Daoy (cell line): ENCODE results near the gene SCUBE2. TPM values are rescaled to one million over a fixed set of nuclear protein-coding genes. Genes with fewer than 3 reads are reported as not detected.
A peak's percentile ranks its signal among the peaks of the same experiment; 100 is the strongest.
"Not testable (repeated sequence)": the region's sequence is repeated elsewhere in the genome, so short reads cannot be mapped to it uniquely, and the experiment has no call there.

Experiments
- DNase-seq: peaks from one replicate; pipeline ENCODE4 v3.0.0-alpha.2; 2015; ENCODE audit warnings: low read depth
- total RNA-seq: library from RNA; depleted of rRNA; stranded (reverse); fragments of >200 nt; shearing (Covaris generic); gene quantifications from 2 replicates; pipeline ENCODE4 v1.2.3, GENCODE V29; 2014

The SCUBE2 gene
- total RNA-seq, 1 experiment from 2014 or later: 0.51 TPM

DNA sequence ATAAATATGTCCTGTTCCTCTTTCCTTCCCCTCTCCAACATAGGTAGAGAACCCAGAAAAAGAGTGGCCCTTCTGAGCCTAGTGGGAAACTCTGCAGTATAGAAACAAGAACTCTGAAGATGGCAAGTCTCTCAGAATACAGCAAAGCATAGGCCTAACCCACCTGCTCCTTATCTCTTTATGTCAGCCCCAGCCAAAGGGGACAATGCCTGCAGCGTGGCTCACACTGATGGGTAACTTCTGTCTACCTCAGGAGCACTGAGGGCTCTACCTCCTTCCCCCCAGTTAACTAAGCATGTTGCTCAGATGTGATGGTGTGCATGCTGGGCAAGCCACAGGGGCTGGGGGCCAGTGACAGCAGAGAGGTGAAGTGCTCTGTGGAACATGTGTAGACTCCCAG lies 82.7 kb downstream of the SCUBE2 start:
- DNase-seq: no peak

DNA sequence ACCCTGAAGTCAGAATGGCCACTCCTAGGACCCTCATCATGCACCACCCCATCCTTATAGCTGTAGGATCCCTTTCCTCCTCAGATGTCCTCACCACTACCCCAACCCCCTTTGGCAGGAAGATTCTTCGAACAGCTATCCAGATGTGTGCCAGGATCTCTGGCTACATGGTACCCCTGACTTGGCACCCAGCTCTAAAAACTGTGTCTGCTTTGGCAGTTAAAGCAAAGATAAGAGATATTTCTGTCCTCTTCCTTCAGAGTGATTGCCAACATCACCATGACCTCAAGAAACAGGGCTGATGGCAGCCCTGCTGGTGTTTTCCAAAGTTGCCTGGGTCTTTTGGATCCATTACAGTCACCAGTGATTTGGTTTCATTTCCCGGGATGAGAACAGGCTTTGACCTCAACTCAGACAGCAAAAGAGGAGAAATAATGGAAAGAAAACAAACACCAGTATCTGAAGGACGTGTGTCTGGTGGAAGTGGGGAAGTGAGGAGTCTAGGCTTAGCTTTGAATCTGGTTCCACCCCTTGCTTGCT lies 83.3 kb downstream of the SCUBE2 start:
- no peak for DNase-seq

GRCh38 chr11:9005087-9005486 lies 86.3 kb downstream of the SCUBE2 start:
- no peak for DNase-seq

GRCh38 chr11:9004183-9004926 lies 87.0 kb downstream of the SCUBE2 start:
- DNase-seq: peak; percentile 16

GRCh38 chr11:9003573-9004182 lies 87.7 kb downstream of the SCUBE2 start, which contains the start of gene NRIP3:
Gene NRIP3, minus strand, starts transcription at chr11:9004001. Its CDS starts 66 bp downstream, at chr11:9003935.
- peak; percentile 82 for DNase-seq

GRCh38 chr11:9002920-9003572 lies 88.4 kb downstream of the SCUBE2 start:
- DNase-seq: peak; percentile 40

GRCh38 chr11:9001736-9002135 lies 89.7 kb downstream of the SCUBE2 start:
- DNase-seq: peak; percentile 88

DNA sequence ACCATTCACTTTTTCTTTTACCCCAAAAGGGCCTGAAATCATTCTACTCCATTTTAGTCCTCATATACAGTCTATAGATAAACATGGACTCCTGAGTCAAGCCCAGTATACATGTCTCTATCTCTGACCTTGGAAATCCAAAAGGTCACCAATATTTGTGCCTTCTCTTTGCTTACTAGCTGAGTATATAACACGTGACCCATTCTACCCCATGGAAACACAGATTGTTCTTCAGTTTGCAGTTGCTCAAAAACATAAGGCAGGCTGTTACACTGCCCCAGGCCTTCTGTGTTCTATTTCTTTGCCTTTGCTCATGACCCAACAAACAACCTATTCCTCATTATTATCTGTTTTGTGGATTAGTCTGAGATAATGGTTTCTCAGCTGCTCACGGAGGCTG lies 93.4 kb downstream of the SCUBE2 start:
- no peak for DNase-seq

- no peak for DNase-seq
Observed at GRCh38 chr11:8997451-8997850, 93.9 kb downstream of the SCUBE2 start.

DNA sequence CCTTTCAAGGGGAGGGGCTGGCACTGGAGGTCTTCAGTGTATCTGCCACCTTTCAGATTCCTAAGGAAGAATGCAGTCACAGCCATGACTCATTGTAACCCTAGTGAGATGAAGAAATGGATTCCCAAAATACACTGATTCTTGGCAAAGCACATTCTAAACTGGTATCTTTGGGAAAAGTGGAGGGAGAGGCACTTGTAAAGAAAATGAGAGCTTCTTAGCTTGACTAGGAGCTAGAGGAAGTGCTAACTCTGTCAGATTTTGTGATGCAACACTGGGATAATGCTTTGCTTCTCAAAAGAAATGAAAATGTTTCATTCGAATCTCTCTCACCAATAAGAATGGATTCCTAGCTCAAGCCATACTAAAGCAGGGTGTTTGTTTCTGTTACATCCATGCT lies 101.9 kb downstream of the SCUBE2 start:
- peak; percentile 10 for DNase-seq

GRCh38 chr11:8988329-8989234 lies 102.8 kb downstream of the SCUBE2 start:
- peak; percentile 26 for DNase-seq

DNA sequence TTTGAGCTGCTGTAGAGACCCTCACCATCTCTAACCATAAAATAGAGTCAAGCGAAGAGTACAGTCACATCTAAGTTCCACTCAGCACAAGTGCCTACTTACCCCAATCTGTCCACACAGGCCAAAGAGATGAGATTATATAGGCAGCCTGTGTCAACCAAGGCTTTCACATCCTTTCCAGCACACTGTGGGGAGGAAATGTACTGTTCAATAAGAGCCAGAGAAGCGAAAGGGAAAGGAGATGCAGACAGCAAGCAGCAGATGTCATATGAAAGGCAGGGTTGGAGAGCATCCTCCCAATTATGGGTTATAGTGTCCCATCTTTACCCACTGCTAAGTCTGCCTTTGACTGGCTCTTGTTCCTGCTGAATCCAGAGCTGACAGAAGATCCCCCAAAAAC lies 104.0 kb downstream of the SCUBE2 start:
- no peak for DNase-seq

DNA sequence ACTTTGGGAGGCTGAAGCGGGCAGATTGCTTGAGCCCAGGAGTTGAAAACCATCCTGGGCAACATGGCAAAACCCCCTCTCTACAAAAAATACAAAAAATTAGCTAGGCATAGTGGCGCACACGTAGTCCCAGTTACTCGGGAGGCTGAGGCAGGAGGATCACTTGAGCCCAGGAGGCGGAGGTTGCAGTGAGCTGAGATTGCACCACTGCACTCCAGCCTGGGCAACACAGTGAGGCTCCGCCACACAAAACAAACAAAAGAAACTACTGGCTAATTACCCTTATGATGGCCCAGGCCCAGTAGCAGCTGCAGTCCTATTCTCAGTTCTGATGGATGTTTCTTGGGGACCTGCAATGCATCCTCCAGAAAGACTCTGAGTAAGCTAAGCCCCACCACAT lies 104.6 kb downstream of the SCUBE2 start:
- not testable (repeated sequence) for DNase-seq

GRCh38 chr11:8985462-8985861 lies 105.9 kb downstream of the SCUBE2 start:
- DNase-seq: no peak

DNA sequence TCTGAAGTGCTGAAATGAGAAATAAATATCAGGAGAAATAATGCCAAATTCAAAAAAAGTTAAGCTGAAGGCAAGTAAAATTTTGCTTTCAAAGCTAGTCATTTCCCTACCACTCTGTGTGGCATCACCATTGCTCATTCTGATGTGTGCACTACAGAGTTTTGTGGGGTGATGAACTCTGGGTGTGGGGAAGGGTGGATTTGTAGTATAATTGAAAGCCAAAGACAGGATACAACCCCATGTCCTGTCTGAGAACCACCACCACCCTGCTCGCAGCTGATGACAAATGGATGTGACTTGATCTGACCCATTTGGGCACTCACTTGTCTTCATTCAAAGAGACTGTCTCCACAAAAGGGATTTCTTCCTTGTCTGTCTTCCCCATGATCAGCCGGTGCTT lies 107.8 kb downstream of the SCUBE2 start:
- no peak for DNase-seq

DNA sequence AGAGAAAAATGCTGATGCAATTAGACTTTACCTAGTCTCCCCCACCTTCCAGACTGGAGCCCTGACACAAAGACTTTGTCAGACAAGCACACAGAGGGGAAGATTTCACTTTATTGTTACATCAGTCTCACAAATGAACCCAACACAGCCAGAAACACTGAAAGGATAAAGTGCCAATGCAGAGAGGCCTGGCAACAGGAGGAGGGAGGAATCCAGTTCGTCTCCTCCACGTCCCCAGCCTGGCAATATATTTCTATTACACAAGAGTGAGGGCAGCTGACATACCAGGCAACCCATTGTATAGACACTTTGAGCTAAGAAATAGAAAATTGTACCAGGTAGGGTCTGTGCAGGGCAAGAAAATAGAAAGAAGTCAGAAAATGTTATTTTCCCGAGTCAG lies 110.9 kb downstream of the SCUBE2 start:
- no peak for DNase-seq

- not testable (repeated sequence) for DNase-seq
Observed at GRCh38 chr11:8979365-8979764, 112.0 kb downstream of the SCUBE2 start.

GRCh38 chr11:8973121-8973520 lies 118.3 kb downstream of the SCUBE2 start:
- no peak for DNase-seq

DNA sequence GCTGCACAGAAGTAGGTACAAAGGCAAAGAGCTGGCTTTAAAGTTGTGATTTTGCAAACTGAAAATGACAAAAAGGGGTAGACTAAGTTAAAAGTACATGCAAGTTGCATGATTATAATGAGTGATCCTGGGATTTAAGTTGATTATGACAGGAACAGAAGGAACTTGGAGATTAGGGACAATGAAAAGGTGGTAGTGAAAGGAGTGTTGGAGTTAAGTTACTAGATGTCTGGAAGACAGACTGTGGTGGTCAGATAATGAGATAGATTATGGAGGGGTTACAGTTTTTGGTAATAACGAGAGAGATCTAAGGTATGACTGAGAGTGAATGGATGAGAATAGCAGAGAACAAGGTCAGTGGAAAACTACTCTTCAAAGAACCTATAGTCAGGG lies 119.5 kb downstream of the SCUBE2 start:
- no peak for DNase-seq

DNA sequence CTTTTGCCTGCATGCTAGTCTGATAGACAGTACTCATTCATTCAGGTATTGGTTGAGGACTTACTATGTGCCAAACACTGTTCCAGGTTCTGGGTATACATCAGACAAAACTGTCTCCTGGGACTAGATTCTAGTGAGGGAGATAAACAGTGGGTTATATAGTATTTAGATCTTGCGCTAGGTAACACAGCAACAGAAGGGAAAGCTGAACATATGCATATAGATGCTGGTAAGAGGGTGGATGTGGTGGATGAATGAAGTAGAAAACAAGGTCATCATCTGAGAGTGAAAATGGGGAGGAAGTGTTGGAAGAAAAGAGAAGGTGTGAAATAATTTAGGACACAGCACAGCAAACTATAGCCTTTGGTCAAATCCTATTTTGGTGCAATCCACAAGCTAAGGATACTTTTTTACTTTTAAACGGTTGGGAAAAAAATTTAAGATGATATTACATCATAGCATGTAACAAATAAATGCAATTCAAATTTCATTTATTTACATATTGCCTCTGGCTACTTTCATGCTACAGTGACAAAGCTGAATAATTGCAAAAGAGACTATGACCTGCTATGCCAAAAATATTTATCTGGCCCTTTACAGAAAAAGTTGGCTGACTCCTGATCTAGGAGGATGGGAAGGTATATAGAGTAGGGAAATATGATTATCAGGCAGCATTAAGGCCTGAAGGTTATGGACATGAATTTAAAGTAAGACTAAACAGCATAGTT lies 120.0 kb downstream of the SCUBE2 start:
- no peak for DNase-seq
